Neuronal stem cell (in vitro differentiated cells): ENCODE data around the gene TYMP.

Source experiments
- DNase-seq: peaks from one replicate; pipeline ENCODE4 v3.0.0-alpha.2; 2013; ENCODE audit warnings: low spot score
- H2AFZ ChIP-seq: one replicate; pipeline ENCODE4 v1.6.1; 2013; ENCODE audit warnings: mild to moderate bottlenecking, low read length, inconsistent platforms
- H2AK5ac ChIP-seq: 2 replicates; pipeline ENCODE4 v1.6.1; 2013; ENCODE audit warnings: low read depth, mild to moderate bottlenecking, inconsistent platforms, low read length, moderate library complexity, mixed read lengths
- H2BK120ac ChIP-seq: 2 replicates; pipeline ENCODE4 v1.6.1; 2013; ENCODE audit warnings: low read depth, mild to moderate bottlenecking, inconsistent platforms, low read length, moderate library complexity, mixed read lengths
- H2BK12ac ChIP-seq: one replicate; pipeline ENCODE4 v1.6.1; 2013; ENCODE audit warnings: low read length, inconsistent platforms
- H2BK15ac ChIP-seq: 2 replicates; pipeline ENCODE4 v1.6.1; 2013; ENCODE audit warnings: mild to moderate bottlenecking, low read length, inconsistent platforms, mixed read lengths
- H2BK5ac ChIP-seq: one replicate; pipeline ENCODE4 v1.6.1; 2013; ENCODE audit warnings: inconsistent platforms, mild to moderate bottlenecking, low read length, moderate library complexity
- H3K14ac ChIP-seq: one replicate; pipeline ENCODE4 v1.6.1; 2013; ENCODE audit warnings: low read length, inconsistent platforms
- H3K18ac ChIP-seq: 2 replicates; pipeline ENCODE4 v1.6.1; 2013; ENCODE audit warnings: low read length, inconsistent platforms
- H3K23ac ChIP-seq: 2 replicates; pipeline ENCODE4 v1.6.1; 2013; ENCODE audit warnings: low read depth, mild to moderate bottlenecking, mixed read lengths, low read length, inconsistent platforms; ENCODE audit not compliant: poor library complexity
- H3K27ac ChIP-seq: replicated peaks from 3 replicates; pipeline ENCODE4 v1.5.1; 2013; ENCODE audit warnings: low read length, inconsistent platforms
- H3K27me3 ChIP-seq, 3 experiments: 2 replicates each; pipeline ENCODE4 v1.6.1; 2013; ENCODE audit warnings: low read length in 3 of 3, mild to moderate bottlenecking in 2 of 3, inconsistent platforms in 1 of 3, low read depth in 1 of 3, mixed read lengths in 1 of 3, moderate library complexity in 1 of 3; ENCODE audit not compliant: control insufficient read depth in 3 of 3, insufficient read depth in 3 of 3
- H3K36me3 ChIP-seq, 2 donors: replicated peaks in 1 of 2; 2 replicates each; pipeline ENCODE4 v1.6.1; 2013; ENCODE audit warnings: low read length in 2 of 2; ENCODE audit not compliant: control insufficient read depth in 2 of 2, insufficient read depth in 2 of 2
- H3K4ac ChIP-seq: 2 replicates; pipeline ENCODE4 v1.6.1; 2013; ENCODE audit warnings: inconsistent platforms, mild to moderate bottlenecking, low read length, moderate library complexity
- H3K4me1 ChIP-seq, 2 donors: 1 replicate in 1 of 2; 2 replicates in 1 of 2; pipeline ENCODE4 v1.6.1; 2013; ENCODE audit warnings: low read length in 2 of 2, low read depth in 1 of 2; ENCODE audit not compliant: control insufficient read depth in 2 of 2, insufficient read depth in 1 of 2
- H3K4me2 ChIP-seq: one replicate; pipeline ENCODE4 v1.6.1; 2013; ENCODE audit warnings: mild to moderate bottlenecking, low read length, inconsistent platforms; ENCODE audit not compliant: insufficient read depth, poor library complexity, severe bottlenecking
- H3K4me3 ChIP-seq, 2 donors: 2 replicates each; pipeline ENCODE4 v1.5.1; 2013; ENCODE audit warnings: low read length in 2 of 2, mild to moderate bottlenecking in 2 of 2, inconsistent platforms in 1 of 2, moderate library complexity in 1 of 2
- H3K79me1 ChIP-seq: one replicate; pipeline ENCODE4 v1.6.1; 2013; ENCODE audit warnings: low read depth, mild to moderate bottlenecking, inconsistent platforms, low read length, moderate library complexity
- H3K9ac ChIP-seq: one replicate; pipeline ENCODE4 v1.6.1; 2013; ENCODE audit warnings: mild to moderate bottlenecking, low read depth, low read length, inconsistent platforms; ENCODE audit not compliant: poor library complexity
- H3K9me3 ChIP-seq, 2 donors: replicated peaks in 1 of 2; 2 replicates each; pipeline versions ENCODE3 to v1.6.1; 2013; ENCODE audit warnings: low read length in 2 of 2, mild to moderate bottlenecking in 2 of 2, inconsistent platforms in 1 of 2, low read depth in 1 of 2, mixed read lengths in 1 of 2, moderate library complexity in 1 of 2; ENCODE audit not compliant: control insufficient read depth in 2 of 2, insufficient read depth in 1 of 2
- H4K8ac ChIP-seq: one replicate; pipeline ENCODE4 v1.6.1; 2013; ENCODE audit warnings: low read depth, mild to moderate bottlenecking, inconsistent platforms, low read length, moderate library complexity
- H4K91ac ChIP-seq: one replicate; pipeline ENCODE4 v1.6.1; 2013; ENCODE audit warnings: low read length, low read depth, mild to moderate bottlenecking, inconsistent platforms; ENCODE audit not compliant: poor library complexity
- WGBS, 2 donors: extraction: QIAGEN DNeasy Blood & Tissue Kit; methylation state at CpG; one replicate each; pipeline ENCODE4 v1.1.7; 2013; ENCODE audit warnings: missing lambda C conversion rate in 2 of 2, mixed read lengths in 1 of 2; ENCODE audit not compliant: insufficient read length in 2 of 2, insufficient replicate concordance in 1 of 2; ENCODE audit errors: extremely low coverage in 2 of 2; 5-methylcytosine and 5-hydroxymethylcytosine counted together

TYMP gene

GRCh38 chr22:50488006-50488677 lies 41.7 kb downstream of the TYMP start:
- H3K4me3 ChIP-seq: no peak overlapping the region
- no peak overlapping the region for H2BK120ac ChIP-seq
- no peak overlapping the region for H3K4me2 ChIP-seq
- peak overlapping the region; percentile 38 for H3K14ac ChIP-seq
- H3K18ac ChIP-seq: no peak overlapping the region
- H3K23ac ChIP-seq: no peak overlapping the region
- no peak overlapping the region for H4K91ac ChIP-seq
- DNase-seq: no peak
- H3K4ac ChIP-seq: no peak overlapping the region
- no CpG with 5 or more reads among the region's 18 CpGs for WGBS, 2 donors
- peaks cover 2% of the 10 kb centered on the region for H3K79me1 ChIP-seq
- H2BK12ac ChIP-seq: no peak overlapping the region
- H2BK5ac ChIP-seq: no peak overlapping the region
- peaks cover 0 to 42% (median 0%) of the 10 kb centered on the region in 3 experiments for H3K27me3 ChIP-seq
- H2BK15ac ChIP-seq: no peak overlapping the region
- H4K8ac ChIP-seq: no peak overlapping the region
- H3K36me3 ChIP-seq: no peaks in the 10 kb centered on the region
- H3K9me3 ChIP-seq: no peaks in the 10 kb centered on the region
- peak overlapping the region; percentile 86 for H2AK5ac ChIP-seq
- H3K9ac ChIP-seq: no peak overlapping the region
- no peaks in the 10 kb centered on the region for H3K4me1 ChIP-seq
- H2AFZ ChIP-seq: peak overlapping the region; percentile 40
- H3K27ac ChIP-seq: no peak overlapping the region

GRCh38 chr22:50487290-50488005 lies 42.4 kb downstream of the TYMP start:
- DNase-seq: no peak
- H2BK12ac ChIP-seq: no peak overlapping the region
- peak overlapping the region; percentile 5 for H3K23ac ChIP-seq
- H3K27ac ChIP-seq: no peak overlapping the region
- H3K14ac ChIP-seq: peak overlapping the region; percentile 23
- no peak overlapping the region for H2BK5ac ChIP-seq
- no peaks in the 10 kb centered on the region for H3K36me3 ChIP-seq
- peak overlapping the region; percentile 53 for H3K9ac ChIP-seq
- no peak overlapping the region for H4K8ac ChIP-seq
- H3K4me2 ChIP-seq: no peak overlapping the region
- peak overlapping the region; percentile 31 for H3K18ac ChIP-seq
- peak overlapping the region; percentile 86 for H2AK5ac ChIP-seq
- H3K27me3 ChIP-seq: peaks cover 0 to 49% (median 0%) of the 10 kb centered on the region in 3 experiments
- no CpG with 5 or more reads among the region's 23 CpGs for WGBS, 2 donors
- H2AFZ ChIP-seq: peak overlapping the region; percentile 40
- H2BK120ac ChIP-seq: no peak overlapping the region
- H2BK15ac ChIP-seq: peak overlapping the region; percentile 64
- H3K9me3 ChIP-seq: no peaks in the 10 kb centered on the region
- no peaks in the 10 kb centered on the region for H3K4me1 ChIP-seq
- H3K4me3 ChIP-seq: peak overlapping the region in 1 of 2 donors; percentile 47
- H3K79me1 ChIP-seq: peaks cover 4% of the 10 kb centered on the region
- no peak overlapping the region for H4K91ac ChIP-seq
- no peak overlapping the region for H3K4ac ChIP-seq

DNA sequence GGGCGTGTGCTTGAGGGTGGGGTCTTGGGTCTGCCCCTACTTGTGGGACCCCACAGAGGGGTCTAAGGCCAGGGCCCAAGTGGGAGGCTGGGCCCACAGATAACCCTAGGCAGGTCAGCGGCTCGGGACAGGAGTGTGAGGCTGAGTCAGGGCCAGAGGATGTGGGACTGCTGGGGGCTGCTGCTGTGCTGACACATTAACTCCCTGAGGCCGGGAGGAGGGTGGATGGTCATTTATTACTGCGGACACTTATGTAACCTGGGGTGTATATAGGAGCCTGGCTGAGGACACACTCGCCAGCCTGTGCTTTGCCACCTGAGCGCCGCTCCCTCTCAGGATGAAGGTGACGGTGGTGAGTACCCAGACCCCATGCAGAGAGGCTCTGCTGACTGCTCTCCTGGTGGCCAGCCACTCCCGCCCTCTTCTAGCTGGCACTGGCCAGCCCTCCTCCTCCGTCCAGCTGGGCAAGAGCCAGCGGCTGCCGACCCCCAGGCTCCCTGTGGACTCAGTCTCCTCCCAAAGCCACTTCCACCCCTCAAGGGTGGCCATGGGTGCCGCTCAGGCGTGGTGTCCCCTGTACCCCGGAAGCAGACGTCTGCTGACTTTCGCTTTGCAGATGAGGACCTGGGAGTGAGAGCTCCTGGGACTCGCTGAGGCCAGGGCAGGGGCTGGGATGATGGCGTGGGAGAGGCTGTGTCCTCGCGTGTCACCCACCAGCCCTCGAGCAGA lies 43.1 kb downstream of the TYMP start, which contains the start of gene MIOX:
TSS of gene MIOX (plus strand) at position 299 of the 729 bp plus-strand sequence. CDS start at position 338, 39 bp downstream.
- Histone ChIP-seq H4K91ac (no peak within 1 kb of the TSS), H3K4me3 (peak within 1 kb of the TSS in 1 of 2 donors; percentile 47), H2BK15ac (peak within 1 kb of the TSS; percentile 64), H4K8ac (no peak within 1 kb of the TSS), H2AFZ (peak within 1 kb of the TSS; percentile 40), H3K36me3 (no peaks in the 10 kb centered on the region), H3K4ac (no peak within 1 kb of the TSS), H3K18ac (peak within 1 kb of the TSS; percentile 53), H2AK5ac (peak within 1 kb of the TSS; percentile 86), H3K4me1 (peaks cover 0 to 2% of the 10 kb centered on the region in 2 donors), H2BK5ac (no peak within 1 kb of the TSS), H3K27me3 (peaks cover 0 to 57% (median 0%) of the 10 kb centered on the region in 3 experiments), H3K27ac (no peak within 1 kb of the TSS), H2BK120ac (no peak within 1 kb of the TSS), H3K14ac (peak within 1 kb of the TSS; percentile 23), H3K9ac (peak within 1 kb of the TSS; percentile 53), H3K4me2 (no peak within 1 kb of the TSS), H3K79me1 (peaks cover 4% of the 10 kb centered on the region), H3K23ac (peak within 1 kb of the TSS; percentile 5), H2BK12ac (no peak within 1 kb of the TSS), H3K9me3 (no peaks in the 10 kb centered on the region)
- no peak for DNase-seq
- no CpG with 5 or more reads among the region's 23 CpGs for WGBS, 2 donors
